Osteoblast (primary cell): Measurements from ENCODE around the gene KCNMB1. TPM values are rescaled to one million over a fixed set of nuclear protein-coding genes. Genes with fewer than 3 reads are reported as not detected.

Experiments
- DNase-seq: peaks from one replicate; pipeline ENCODE4 v3.0.0; 2011; ENCODE audit warnings: low spot score, mixed read lengths; ENCODE audit not compliant: insufficient read length; ENCODE audit errors: missing footprints
- H2AFZ ChIP-seq: 2 replicates; pipeline ENCODE4 v1.6.0; 2011; ENCODE audit warnings: mild to moderate bottlenecking, low read length
- H3K27ac ChIP-seq: 2 replicates; pipeline ENCODE4 v1.5.1; 2011; ENCODE audit warnings: mild to moderate bottlenecking, low read depth, low read length, moderate library complexity
- H3K27me3 ChIP-seq: 2 replicates; pipeline ENCODE4 v1.6.0; 2012; ENCODE audit warnings: mild to moderate bottlenecking, control low read depth, inconsistent platforms, low read length, moderate library complexity; ENCODE audit not compliant: insufficient read depth
- H3K36me3 ChIP-seq: 2 replicates; pipeline ENCODE4 v1.5.1; 2011; ENCODE audit warnings: mild to moderate bottlenecking, low read length, control low read depth, moderate library complexity; ENCODE audit not compliant: insufficient read depth
- H3K4me1 ChIP-seq: 2 replicates; pipeline ENCODE4 v1.5.1; 2011; ENCODE audit warnings: mild to moderate bottlenecking, low read length, control low read depth, moderate library complexity; ENCODE audit not compliant: insufficient read depth
- H3K4me2 ChIP-seq: 2 replicates; pipeline ENCODE4 v1.6.0; 2011; ENCODE audit warnings: mild to moderate bottlenecking, low read length; ENCODE audit not compliant: insufficient read depth
- H3K4me3 ChIP-seq: fragments of 200-600 bp; sonication (generic); 3 replicates; pipeline ENCODE4 v1.5.1; 2012; ENCODE audit warnings: mild to moderate bottlenecking, low read length, inconsistent platforms; ENCODE audit not compliant: insufficient read depth
- H3K79me2 ChIP-seq: 2 replicates; pipeline ENCODE4 v1.6.0; 2012; ENCODE audit warnings: mild to moderate bottlenecking, low read length, control low read depth, inconsistent platforms; ENCODE audit not compliant: insufficient read depth
- H3K9me3 ChIP-seq: 2 replicates; pipeline ENCODE4 v1.5.1; 2011; ENCODE audit warnings: low read depth, low read length, control low read depth
- H4K20me1 ChIP-seq: 2 replicates; pipeline ENCODE4 v1.6.0; 2012; ENCODE audit warnings: mild to moderate bottlenecking, low read length, control low read depth; ENCODE audit not compliant: insufficient read depth
- total RNA-seq: library from RNA; depleted of rRNA; stranded (reverse); fragments of >200 nt; gene quantifications from 2 replicates; pipeline ENCODE4 v1.2.3, GENCODE V29; 2012
- TF ChIP-seq, protein P1 (sequence below): IDR thresholded peaks from 2 replicates; pipeline ENCODE4 v1.5.1; 2011; ENCODE audit warnings: mild to moderate bottlenecking, low read depth, low read length, moderate library complexity; ENCODE audit errors: extremely low read depth

The KCNMB1 gene
- total RNA-seq, 1 donor, result under 0.01 TPM

DNA sequence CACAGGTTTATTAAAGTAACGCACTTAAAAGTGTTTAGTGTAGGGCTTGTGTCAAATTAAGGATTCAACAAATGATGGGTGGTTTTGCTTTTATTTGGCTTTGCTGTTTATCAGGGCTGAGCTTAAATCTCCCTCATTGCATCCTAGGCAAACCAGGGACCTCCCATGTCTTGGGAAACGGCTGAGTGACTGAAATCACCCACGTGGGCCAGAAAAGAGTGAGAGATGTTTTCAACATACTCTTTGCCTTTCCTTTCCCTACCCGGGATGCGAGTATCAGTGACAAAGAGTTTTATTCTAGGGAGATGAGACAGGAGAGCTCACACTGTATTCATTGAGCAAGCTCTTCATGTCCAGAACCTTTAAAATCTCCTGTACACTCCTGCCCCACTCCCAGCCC is 23.3 kb downstream of the KCNMB1 start:
- Histone ChIP-seq H3K4me3 (no peak overlapping the region), H2AFZ (no peak overlapping the region)
- DNase-seq, result no peak

DNA sequence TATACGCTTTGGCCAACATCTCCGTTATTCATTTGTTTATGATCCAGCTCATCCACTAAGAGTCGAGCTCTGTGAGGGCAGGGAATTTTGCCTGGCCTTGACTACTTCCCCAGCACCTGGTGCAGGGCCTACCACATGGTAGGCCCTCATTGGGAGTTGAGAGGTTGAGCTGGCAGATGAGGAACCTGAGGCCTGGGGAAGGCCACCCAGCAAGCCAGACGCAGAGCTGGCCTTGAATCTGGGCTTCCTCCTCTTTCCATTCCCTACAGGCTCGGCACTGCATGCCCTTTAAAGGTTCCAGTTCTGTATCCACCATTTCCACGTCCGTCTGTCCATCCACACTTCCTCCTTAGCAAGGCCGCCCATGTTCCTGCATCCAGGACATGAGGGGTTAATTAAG is 24.2 kb downstream of the KCNMB1 start:
- H3K4me3 ChIP-seq, result no peak overlapping the region
- H2AFZ ChIP-seq, result no peak overlapping the region
- no peaks in the 10 kb centered on the region for H3K4me1 ChIP-seq
- TF ChIP-seq, protein P1, sequence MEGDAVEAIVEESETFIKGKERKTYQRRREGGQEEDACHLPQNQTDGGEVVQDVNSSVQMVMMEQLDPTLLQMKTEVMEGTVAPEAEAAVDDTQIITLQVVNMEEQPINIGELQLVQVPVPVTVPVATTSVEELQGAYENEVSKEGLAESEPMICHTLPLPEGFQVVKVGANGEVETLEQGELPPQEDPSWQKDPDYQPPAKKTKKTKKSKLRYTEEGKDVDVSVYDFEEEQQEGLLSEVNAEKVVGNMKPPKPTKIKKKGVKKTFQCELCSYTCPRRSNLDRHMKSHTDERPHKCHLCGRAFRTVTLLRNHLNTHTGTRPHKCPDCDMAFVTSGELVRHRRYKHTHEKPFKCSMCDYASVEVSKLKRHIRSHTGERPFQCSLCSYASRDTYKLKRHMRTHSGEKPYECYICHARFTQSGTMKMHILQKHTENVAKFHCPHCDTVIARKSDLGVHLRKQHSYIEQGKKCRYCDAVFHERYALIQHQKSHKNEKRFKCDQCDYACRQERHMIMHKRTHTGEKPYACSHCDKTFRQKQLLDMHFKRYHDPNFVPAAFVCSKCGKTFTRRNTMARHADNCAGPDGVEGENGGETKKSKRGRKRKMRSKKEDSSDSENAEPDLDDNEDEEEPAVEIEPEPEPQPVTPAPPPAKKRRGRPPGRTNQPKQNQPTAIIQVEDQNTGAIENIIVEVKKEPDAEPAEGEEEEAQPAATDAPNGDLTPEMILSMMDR, result no peak
- DNase-seq, result no peak
- H3K27me3 ChIP-seq, result peaks cover 5% of the 10 kb centered on the region
- no peak overlapping the region for H3K27ac ChIP-seq
- no peaks in the 10 kb centered on the region for H3K79me2 ChIP-seq
- H3K4me2 ChIP-seq, result no peak overlapping the region
- H3K36me3 ChIP-seq, result no peaks in the 10 kb centered on the region
- no peaks in the 10 kb centered on the region for H3K9me3 ChIP-seq
- no peaks in the 10 kb centered on the region for H4K20me1 ChIP-seq

More for the DNA sequence above, 23.3 kb downstream of the KCNMB1 start:
- Histone ChIP-seq H3K27ac (no peak overlapping the region), H4K20me1 (no peaks in the 10 kb centered on the region), H3K27me3 (peaks cover 5% of the 10 kb centered on the region), H3K36me3 (no peaks in the 10 kb centered on the region), H3K4me2 (no peak overlapping the region), H3K79me2 (no peaks in the 10 kb centered on the region), H3K9me3 (no peaks in the 10 kb centered on the region), H3K4me1 (no peaks in the 10 kb centered on the region)
- TF ChIP-seq, protein P1, result no peak

- H3K4me1 ChIP-seq, result no peaks in the 10 kb centered on the region
- no peaks in the 10 kb centered on the region for H3K36me3 ChIP-seq
- H3K79me2 ChIP-seq, result no peaks in the 10 kb centered on the region
Observed at GRCh38 chr5:170363671-170364070, 25.5 kb downstream of the KCNMB1 start.

DNA sequence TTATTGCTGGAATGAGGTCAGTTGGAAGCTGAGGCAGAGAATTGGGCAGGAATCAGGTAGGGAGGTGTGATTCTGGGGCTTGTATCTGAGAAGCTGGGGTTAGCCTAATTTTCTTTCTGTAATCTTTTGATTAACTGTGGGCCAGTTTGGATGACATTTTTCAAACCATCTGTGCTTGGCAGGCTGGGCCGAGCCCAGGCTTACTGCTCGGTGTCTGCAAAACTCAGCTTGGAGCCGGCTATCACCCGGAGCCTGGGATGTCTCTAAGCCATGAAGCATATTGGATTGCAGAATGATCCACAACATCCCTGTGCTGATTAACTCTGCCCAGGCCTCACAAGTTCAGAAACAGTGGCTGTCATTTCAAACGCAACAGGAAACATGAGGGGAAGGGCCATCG is 26.5 kb downstream of the KCNMB1 start:
- H3K9me3 ChIP-seq, result no peaks in the 10 kb centered on the region
- no peaks in the 10 kb centered on the region for H3K79me2 ChIP-seq
- no peaks in the 10 kb centered on the region for H4K20me1 ChIP-seq
- H3K36me3 ChIP-seq, result no peaks in the 10 kb centered on the region
- H3K4me3 ChIP-seq, result no peak overlapping the region
- no peaks in the 10 kb centered on the region for H3K4me1 ChIP-seq
- TF ChIP-seq, protein P1, result no peak
- H2AFZ ChIP-seq, result no peak overlapping the region
- no peaks in the 10 kb centered on the region for H3K27me3 ChIP-seq
- H3K4me2 ChIP-seq, result no peak overlapping the region
- no peak overlapping the region for H3K27ac ChIP-seq
- DNase-seq, result no peak

More at GRCh38 chr5:170363671-170364070, 25.5 kb downstream of the KCNMB1 start:
- Histone ChIP-seq H2AFZ (no peak overlapping the region), H3K27ac (no peak overlapping the region), H3K4me3 (no peak overlapping the region), H3K4me2 (no peak overlapping the region), H3K9me3 (no peaks in the 10 kb centered on the region), H3K27me3 (peaks cover 2% of the 10 kb centered on the region), H4K20me1 (no peaks in the 10 kb centered on the region)
- TF ChIP-seq, protein P1, result no peak
- DNase-seq, result no peak
